ENCODE measurements around the gene TLL2.

Gene TLL2

GRCh38 chr10:96505150-96506136, 8.3 kb downstream of the TLL2 start:
- no peak for DNase-seq

GRCh38 chr10:96502561-96503282, 11.0 kb downstream of the TLL2 start:
- no peak for DNase-seq

- DNase-seq: no peak
Measured at GRCh38 chr10:96501985-96502384, 11.7 kb downstream of the TLL2 start.

- no peak for DNase-seq
Measured at GRCh38 chr10:96500519-96500918, 13.2 kb downstream of the TLL2 start.

GRCh38 chr10:96500050-96500449, 13.7 kb downstream of the TLL2 start:
- no peak for DNase-seq

- no peak for DNase-seq
Measured at GRCh38 chr10:96497391-96497790, 16.3 kb downstream of the TLL2 start.

- no peak for DNase-seq
Measured at GRCh38 chr10:96496281-96496925, 17.3 kb downstream of the TLL2 start.

GRCh38 chr10:96495544-96495943, 18.2 kb downstream of the TLL2 start:
- DNase-seq: no peak

- DNase-seq: no peak
Measured at GRCh38 chr10:96494694-96495093, 19.0 kb downstream of the TLL2 start.

- no peak for DNase-seq
Measured at GRCh38 chr10:96493871-96494525, 19.7 kb downstream of the TLL2 start.

GRCh38 chr10:96493254-96493653, 20.5 kb downstream of the TLL2 start:
- DNase-seq: no peak

- DNase-seq: no peak
Measured at GRCh38 chr10:96491303-96491702, 22.4 kb downstream of the TLL2 start.

- no peak for DNase-seq
Measured at GRCh38 chr10:96488161-96488935, 25.4 kb downstream of the TLL2 start.

GRCh38 chr10:96482815-96483588, 30.7 kb downstream of the TLL2 start:
- DNase-seq: no peak

GRCh38 chr10:96478355-96478754, 35.4 kb downstream of the TLL2 start:
- no peak for DNase-seq

- DNase-seq: no peak
Measured at GRCh38 chr10:96473866-96474265, 39.9 kb downstream of the TLL2 start.

- peak in 1 of 6 experiments; percentile 2 for DNase-seq
Measured at GRCh38 chr10:96470116-96470743, 43.5 kb downstream of the TLL2 start.

GRCh38 chr10:96468845-96469244, 44.9 kb downstream of the TLL2 start:
- DNase-seq: no peak

GRCh38 chr10:96465599-96465998, 48.1 kb downstream of the TLL2 start:
- DNase-seq: no peak

GRCh38 chr10:96463562-96463961, 50.2 kb downstream of the TLL2 start:
- DNase-seq: no peak
